ENCODE results near the gene ORM1.
A peak's percentile ranks its signal among the peaks of the same experiment; 100 is the strongest.

ORM1 gene

GRCh38 chr9:114287763-114288192 lies 35.1 kb upstream of the ORM1 start:
- no peak for DNase-seq (ENCODE audit: low spot score)

GRCh38 chr9:114288193-114289091 lies 34.5 kb upstream of the ORM1 start:
- peak; percentile 59 for DNase-seq (ENCODE audit: low spot score)

- DNase-seq (ENCODE audit: low spot score), result peak; percentile 40
Measured at GRCh38 chr9:114289106-114289505, 33.8 kb upstream of the ORM1 start.

- peak; percentile 41 for DNase-seq (ENCODE audit: low spot score)
Measured at GRCh38 chr9:114289571-114290481, 33.1 kb upstream of the ORM1 start.

- DNase-seq (ENCODE audit: low spot score), result no peak
Measured at GRCh38 chr9:114290561-114290986, 32.3 kb upstream of the ORM1 start.

- peak; percentile 87 for DNase-seq (ENCODE audit: low spot score)
Measured at GRCh38 chr9:114291064-114291474, 31.8 kb upstream of the ORM1 start.

GRCh38 chr9:114291886-114292590 lies 30.9 kb upstream of the ORM1 start:
- DNase-seq (ENCODE audit: low spot score), result peak; percentile 33

GRCh38 chr9:114294664-114295063 lies 28.2 kb upstream of the ORM1 start:
- DNase-seq (ENCODE audit: low spot score), result no peak

- no peak for DNase-seq (ENCODE audit: low spot score)
Measured at GRCh38 chr9:114296338-114296737, 26.6 kb upstream of the ORM1 start.

- DNase-seq (ENCODE audit: low spot score), result peak; percentile 32
Measured at GRCh38 chr9:114299286-114300152, 23.4 kb upstream of the ORM1 start.

- peak; percentile 22 for DNase-seq (ENCODE audit: low spot score)
Measured at GRCh38 chr9:114300153-114300845, 22.6 kb upstream of the ORM1 start.

GRCh38 chr9:114300846-114301797 lies 21.8 kb upstream of the ORM1 start:
- DNase-seq (ENCODE audit: low spot score), result peak; percentile 38

GRCh38 chr9:114301798-114302565 lies 20.9 kb upstream of the ORM1 start:
- peak; percentile 29 for DNase-seq (ENCODE audit: low spot score)

- DNase-seq (ENCODE audit: low spot score), result peak; percentile 9
Measured at GRCh38 chr9:114302727-114303126, 20.2 kb upstream of the ORM1 start.

- peak; percentile 14 for DNase-seq (ENCODE audit: low spot score)
Measured at GRCh38 chr9:114303571-114303970, 19.3 kb upstream of the ORM1 start.

- DNase-seq (ENCODE audit: low spot score), result peak; percentile 31
Measured at GRCh38 chr9:114303977-114304376, 18.9 kb upstream of the ORM1 start.

- peak; percentile 39 for DNase-seq (ENCODE audit: low spot score)
Measured at GRCh38 chr9:114304416-114305188, 18.3 kb upstream of the ORM1 start.

- peak; percentile 1 for DNase-seq (ENCODE audit: low spot score)
Measured at GRCh38 chr9:114307899-114308267, 15.0 kb upstream of the ORM1 start.

Measured in ecto neural progenitor cell (in vitro differentiated cells).